Adrenal gland (tissue), 12 donors: ENCODE measurements around the gene STEAP3. TPM values are rescaled to one million over a fixed set of nuclear protein-coding genes. Genes with fewer than 3 reads are reported as not detected.

ENCODE experiments used
- DNase-seq, 7 donors: peaks; one replicate each; pipeline ENCODE4 v3.0.0-alpha.2; 2019 to 2020
- H3K27ac ChIP-seq, 5 donors: fragments of 200-600 bp; sonication (generic) in 4 of 5; 1 replicate in 3 of 5; 2 replicates in 2 of 5; pipeline versions ENCODE4 v1.5.1 to v1.8.0; 2016 to 2020; ENCODE audit warnings: mild to moderate bottlenecking in 1 of 5
- H3K27me3 ChIP-seq: fragments of 200-600 bp; 2 replicates; pipeline ENCODE4 v1.8.0; 2021
- H3K36me3 ChIP-seq, 2 donors: fragments of 200-600 bp; replicated peaks in 1 of 2; 1 replicate in 1 of 2; 2 replicates in 1 of 2; pipeline versions ENCODE4 v1.5.1 to v1.8.0; 2018 to 2022
- H3K4me1 ChIP-seq, 2 donors: fragments of 200-600 bp; replicated peaks in 1 of 2; 1 replicate in 1 of 2; 2 replicates in 1 of 2; pipeline versions ENCODE4 v1.5.1 to v1.8.0; 2018 to 2021
- H3K4me3 ChIP-seq, 4 donors: fragments of 200-600 bp; sonication (generic) in 3 of 4; one replicate each; pipeline ENCODE4 v1.5.1; 2016 to 2018
- H3K9me3 ChIP-seq, 3 donors: fragments of 200-600 bp; sonication (generic) in 1 of 3; replicated peaks in 1 of 3; 1 replicate in 2 of 3; 2 replicates in 1 of 3; pipeline versions ENCODE4 v1.5.1 to v1.8.0; 2016 to 2021
- POLR2A ChIP-seq, 2 donors: fragments of 450-650 bp; IDR thresholded peaks; one replicate each; pipeline ENCODE4 v1.6.1; 2017; ENCODE audit warnings: antibody characterized with exemption in 2 of 2, mild to moderate bottlenecking in 2 of 2, moderate library complexity in 1 of 2
- WGBS, 4 donors: extraction: QIAGEN DNeasy Blood & Tissue Kit in 2 of 4; methylation state at CpG; one replicate each; pipeline versions ENCODE4 v1.1.5 to v1.1.7; 2013 to 2017; 5-methylcytosine and 5-hydroxymethylcytosine counted together
- intact Hi-C, 2 donors: fragments of 100-400 bp; cut with DNase I; formaldehyde crosslinking; loops; one replicate each; pipeline versions ENCODE4 v1.14.1 to v1.15.0; 2022 to 2023
- polyA plus RNA-seq, 3 donors: library from polyadenylated mRNA; stranded (reverse); fragments of 200-250 nt in 2 of 3; fragments of 350-450 nt in 1 of 3; fragmentation: Illumina TruSeq in 1 of 3; extraction: RNeasy Lipid Tissue Mini Kit (QIAGEN cat#74804) in 1 of 3; gene quantifications; one replicate each; pipeline ENCODE4 v1.2.3, GENCODE V29; 2013 to 2014
- total RNA-seq, 9 donors: library from RNA; depleted of rRNA in 4 of 9; stranded (reverse); fragments of >200 nt in 4 of 9; fragments of 120-200 nt in 1 of 9; fragmentation: NEBNext Ultra II Directional in 1 of 9; extraction: Animal tissue kit (Norgen Biotek cat#: 25700) in 1 of 9; gene quantifications; one replicate each; pipeline versions ENCODE4 v1.1.0 to v1.2.4, GENCODE V29; 2013 to 2023
- TF ChIP-seq, protein P1 (sequence below), 6 experiments: fragments of 450-650 bp in 4 of 6; fragments of 200-600 bp in 2 of 6; sonication (generic) in 1 of 6; IDR thresholded peaks; 1 replicate in 5 of 6; 2 replicates in 1 of 6; pipeline versions ENCODE4 v1.5.1 to v1.8.0; 2016 to 2021; ENCODE audit warnings: antibody characterized with exemption in 6 of 6, mild to moderate bottlenecking in 2 of 6, moderate library complexity in 1 of 6
- donor health status: healthy with polysubstance abuse.
- donor health status: Bipolar disorder and iron deficiency.
- donor health status: DM: yes; HTN: yes; CAD: no.
- donor health status: DM: no; HTN: no; CAD: no.
- donor health status: DM: no; HTN: no; CAD: no.
- donor health status: DM: yes; HTN: yes; CAD: no.

Gene STEAP3
- total and polyA plus RNA-seq, 12 donors, result 1.3 to 48.2 (median 6.9) TPM

GRCh38 chr2:119177171-119177837, 46.3 kb upstream of the STEAP3 start:
- H3K4me1 ChIP-seq, result no peaks in the 10 kb centered on the region
- 78 to 90% (median 89%) methylated on average over 8 to 12 of the region's 12 CpGs for WGBS, 4 donors
- no peak overlapping the region for H3K27ac ChIP-seq
- no peak overlapping the region for H3K4me3 ChIP-seq
- H3K27me3 ChIP-seq, result no peaks in the 10 kb centered on the region
- intact Hi-C loops, result loop anchor here in 1 of 2 donors (10.0 kb wide), 1 partner anchor 293 kb away; no protein-coding TSS in a partner anchor
- H3K36me3 ChIP-seq, result no peaks in the 10 kb centered on the region
- DNase-seq, result no peak
- H3K9me3 ChIP-seq, result no peaks in the 10 kb centered on the region
- TF ChIP-seq, protein P1, sequence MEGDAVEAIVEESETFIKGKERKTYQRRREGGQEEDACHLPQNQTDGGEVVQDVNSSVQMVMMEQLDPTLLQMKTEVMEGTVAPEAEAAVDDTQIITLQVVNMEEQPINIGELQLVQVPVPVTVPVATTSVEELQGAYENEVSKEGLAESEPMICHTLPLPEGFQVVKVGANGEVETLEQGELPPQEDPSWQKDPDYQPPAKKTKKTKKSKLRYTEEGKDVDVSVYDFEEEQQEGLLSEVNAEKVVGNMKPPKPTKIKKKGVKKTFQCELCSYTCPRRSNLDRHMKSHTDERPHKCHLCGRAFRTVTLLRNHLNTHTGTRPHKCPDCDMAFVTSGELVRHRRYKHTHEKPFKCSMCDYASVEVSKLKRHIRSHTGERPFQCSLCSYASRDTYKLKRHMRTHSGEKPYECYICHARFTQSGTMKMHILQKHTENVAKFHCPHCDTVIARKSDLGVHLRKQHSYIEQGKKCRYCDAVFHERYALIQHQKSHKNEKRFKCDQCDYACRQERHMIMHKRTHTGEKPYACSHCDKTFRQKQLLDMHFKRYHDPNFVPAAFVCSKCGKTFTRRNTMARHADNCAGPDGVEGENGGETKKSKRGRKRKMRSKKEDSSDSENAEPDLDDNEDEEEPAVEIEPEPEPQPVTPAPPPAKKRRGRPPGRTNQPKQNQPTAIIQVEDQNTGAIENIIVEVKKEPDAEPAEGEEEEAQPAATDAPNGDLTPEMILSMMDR (IDR thresholded peaks at IDR 0.05), result no peak
- TF ChIP-seq POLR2A (IDR thresholded peaks at IDR 0.05), result no peak

- DNase-seq, result no peak
- no peak for TF ChIP-seq POLR2A (IDR thresholded peaks at IDR 0.05)
- TF ChIP-seq, protein P1 (IDR thresholded peaks at IDR 0.05), result no peak
- no peaks in the 10 kb centered on the region for H3K27me3 ChIP-seq
- H3K4me3 ChIP-seq, result no peak overlapping the region
- WGBS, 4 donors, result 66 to 84% (median 75%) methylated on average over 4 of the region's 4 CpGs
- H3K4me1 ChIP-seq, result no peaks in the 10 kb centered on the region
- intact Hi-C loops, result loop anchor here in 1 of 2 donors (10.0 kb wide), 1 partner anchor 293 kb away; no protein-coding TSS in a partner anchor
- no peak overlapping the region for H3K27ac ChIP-seq
- H3K9me3 ChIP-seq, result no peaks in the 10 kb centered on the region
- H3K36me3 ChIP-seq, result no peaks in the 10 kb centered on the region
These were observed 45.8 kb upstream of the STEAP3 start for GRCh38 chr2:119177838-119178190.

DNA sequence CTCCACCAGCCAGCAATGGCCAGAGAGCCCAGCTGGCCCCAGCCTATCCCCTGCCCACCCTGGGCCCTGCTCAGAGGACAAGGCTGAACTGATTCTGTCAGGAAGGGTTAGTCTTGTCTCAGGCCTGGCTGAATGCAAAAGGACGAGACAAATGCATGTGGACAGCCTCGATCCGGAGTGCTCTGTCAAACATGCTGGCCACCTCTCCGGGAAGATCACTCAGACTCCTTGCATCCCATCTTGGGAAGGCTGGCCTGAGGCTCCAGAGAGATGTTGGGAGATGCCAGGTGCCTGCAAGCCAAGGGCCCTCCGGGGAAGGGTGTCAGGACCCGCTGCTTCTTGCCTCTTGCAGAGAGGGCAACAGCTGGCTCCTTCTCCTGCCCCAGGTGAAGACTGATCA, 44.9 kb upstream of the STEAP3 start:
- H3K4me3 ChIP-seq, result no peak overlapping the region
- WGBS, 4 donors, result 80 to 89% (median 89%) methylated on average over 1 to 6 of the region's 6 CpGs; no CpG with 5 or more reads in 1 of the 4 donors
- TF ChIP-seq, protein P1 (IDR thresholded peaks at IDR 0.05), result no peak
- no peak for TF ChIP-seq POLR2A (IDR thresholded peaks at IDR 0.05)
- H3K27me3 ChIP-seq, result no peaks in the 10 kb centered on the region
- H3K9me3 ChIP-seq, result no peaks in the 10 kb centered on the region
- no peaks in the 10 kb centered on the region for H3K36me3 ChIP-seq
- H3K27ac ChIP-seq, result no peak overlapping the region
- no peak for DNase-seq
- intact Hi-C loops, result loop anchor here in 1 of 2 donors (10.0 kb wide), 1 partner anchor 294 kb away; no protein-coding TSS in a partner anchor
- no peaks in the 10 kb centered on the region for H3K4me1 ChIP-seq

DNA sequence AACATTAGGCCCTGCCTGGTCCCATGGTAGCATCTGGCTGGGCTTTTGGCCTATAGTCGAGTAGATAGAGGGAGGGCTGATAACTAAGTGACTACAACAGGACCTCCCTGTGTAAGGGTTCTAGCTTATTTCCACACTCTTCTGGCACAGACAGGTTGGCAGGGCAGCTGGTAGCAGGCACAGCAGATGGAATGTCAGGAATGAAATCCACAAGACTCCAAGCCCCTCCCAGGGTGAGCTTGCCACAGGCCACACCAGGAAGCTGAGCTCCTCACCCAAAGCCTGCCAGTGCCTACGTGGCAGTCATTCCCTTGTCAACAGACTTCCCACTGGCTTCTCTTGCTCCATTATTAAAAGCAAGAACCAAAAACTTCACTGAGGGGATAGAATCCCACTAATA, 44.4 kb upstream of the STEAP3 start:
- 71 to 100% (median 93%) methylated on average over 1 to 2 of the region's 2 CpGs for WGBS, 4 donors
- intact Hi-C loops, result loop anchor here in 1 of 2 donors (10.0 kb wide), 1 partner anchor 294 kb away; no protein-coding TSS in a partner anchor
- Histone ChIP-seq H3K27me3 (no peaks in the 10 kb centered on the region), H3K4me1 (no peaks in the 10 kb centered on the region), H3K4me3 (no peak overlapping the region), H3K36me3 (no peaks in the 10 kb centered on the region), H3K27ac (no peak overlapping the region), H3K9me3 (no peaks in the 10 kb centered on the region)
- no peak for DNase-seq
- TF ChIP-seq, protein P1 (IDR thresholded peaks at IDR 0.05), result no peak
- TF ChIP-seq POLR2A (IDR thresholded peaks at IDR 0.05), result no peak
